Measurements from ENCODE around the gene TCF20. TPM values are rescaled to one million over a fixed set of nuclear protein-coding genes. Genes with fewer than 3 reads are reported as not detected.

The TCF20 gene
- polyA plus RNA-seq: 3.1 and 4.0 TPM in 2 replicates

DNA sequence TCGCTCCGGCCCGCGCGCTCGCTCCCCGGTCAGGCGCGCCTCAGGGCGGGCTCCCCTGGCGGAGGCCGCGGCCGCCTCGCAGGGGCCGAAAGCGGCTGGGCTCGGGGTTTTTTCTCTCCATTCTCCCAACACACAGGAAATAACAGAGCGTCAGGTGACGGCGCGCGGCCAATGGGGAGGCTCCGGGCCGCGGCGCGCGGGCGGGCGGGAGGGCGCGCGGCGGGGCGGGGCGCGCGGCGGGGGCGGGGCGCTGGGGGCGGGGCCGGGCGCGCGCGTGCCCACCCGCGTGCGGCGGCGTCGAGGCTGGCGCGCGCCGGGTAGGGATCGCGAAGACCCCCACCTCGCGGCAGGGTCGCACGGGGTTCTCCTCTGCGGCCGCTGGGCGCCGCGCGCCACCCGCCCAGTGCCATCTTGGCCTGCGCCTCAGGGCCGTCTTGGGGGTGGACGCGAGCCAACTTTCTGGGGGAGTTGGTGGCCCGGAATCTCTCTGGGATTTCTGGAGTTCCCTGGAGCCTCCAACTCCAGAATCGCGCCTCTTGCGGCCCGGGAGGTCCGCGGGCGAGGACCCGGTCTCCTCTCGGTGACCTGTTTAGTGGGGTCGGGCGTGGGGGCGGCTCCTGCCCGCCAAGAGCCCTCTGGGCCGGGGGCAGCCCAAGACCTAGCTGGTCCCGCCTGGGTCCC is at the start of gene TCF20:
Gene TCF20 (minus strand): TSS at position 144 of the 681 bp plus-strand sequence. CDS start 55,348 bp downstream, outside the sequence.

Other genes with a start within 250 kb of the TCF20 start
- 1.5 and 2.5 TPM in 2 replicates for gene NAGA, start 199.8 kb downstream of the TCF20 start, polyA plus RNA-seq
- not detected in 2 replicates for gene PHETA2, start 196.4 kb downstream of the TCF20 start, polyA plus RNA-seq
- 146 and 149 TPM in 2 replicates for gene SMDT1, start 191.0 kb downstream of the TCF20 start, polyA plus RNA-seq
- 552 and 644 TPM in 2 replicates for gene NDUFA6, start 179.9 kb downstream of the TCF20 start, polyA plus RNA-seq
- gene CYP2D6, start 139.8 kb downstream of the TCF20 start, polyA plus RNA-seq: 1.4 and 1.8 TPM in 2 replicates
- gene NFAM1, start 161.8 kb upstream of the TCF20 start, polyA plus RNA-seq: 0.21 TPM in 1 of 2 replicates, not detected in the other
- gene RRP7A, start 249.1 kb upstream of the TCF20 start, polyA plus RNA-seq: 4.3 and 6.3 TPM in 2 replicates

All from Purkinje cell (primary cell).